Measurements from ENCODE around the gene MRPL43. TPM values are rescaled to one million over a fixed set of nuclear protein-coding genes. Genes with fewer than 3 reads are reported as not detected.
A peak's percentile ranks its signal among the peaks of the same experiment; 100 is the strongest.

The MRPL43 gene
- total and polyA plus RNA-seq, 2 donors (not counting 1 experiment from before 2014, with no cell fraction given), result 61.4 to 62.1 TPM

- Histone ChIP-seq H2AFZ (ENCODE audit: low read length) (no peak overlapping the region), H3K4me1 (ENCODE audit: control insufficient read depth, extremely low read depth, insufficient read depth, low read length) (peaks cover 32% of the 10 kb centered on the region), H3K9me3 (ENCODE audit: control insufficient read depth, insufficient read depth, low read depth, low read length) (no peaks in the 10 kb centered on the region), H3K79me2 (ENCODE audit: control insufficient read depth, insufficient read depth, low read length) (peaks cover 2% of the 10 kb centered on the region), H3K4me2 (ENCODE audit: extremely low read depth, insufficient read depth, low read length) (no peak overlapping the region), H3K27ac (ENCODE audit: insufficient read depth, low read length) (no peak overlapping the region), H3K36me3 (ENCODE audit: control insufficient read depth, insufficient read depth, low read length) (peaks cover 20% of the 10 kb centered on the region), H4K20me1 (ENCODE audit: control insufficient read depth, extremely low read depth, insufficient read depth, low read length) (no peaks in the 10 kb centered on the region), H3K4me3 (replicated peaks in 1 of 4; ENCODE audit: control extremely low read depth in 1 of 4, insufficient read depth in 1 of 4, low read depth in 3 of 4, low read length in 4 of 4) (no peak overlapping the region), H3K27me3 (ENCODE audit: control insufficient read depth, insufficient read depth, low read length) (no peaks in the 10 kb centered on the region), H3K9ac (ENCODE audit: insufficient read depth, low read length) (no peak overlapping the region)
- TF ChIP-seq CTCF (conservative IDR thresholded peaks at IDR 0.05 in 1 of 2, IDR thresholded peaks at IDR 0.05 in 1 of 2; ENCODE audit: low read depth in 1 of 2, low read length in 2 of 2) (no peak), EZH2 (IDR thresholded peaks at IDR 0.05; ENCODE audit: low read length, missing control alignments) (no peak)
- DNase-seq (ENCODE audit: low read depth in 2 of 2), result no peak
Measured at GRCh38 chr10:101010329-101010728, 23.0 kb upstream of the MRPL43 start.

- H3K4me1 ChIP-seq (ENCODE audit: control insufficient read depth, extremely low read depth, insufficient read depth, low read length), result peaks cover 22% of the 10 kb centered on the region
- no peak overlapping the region for H3K4me3 ChIP-seq (replicated peaks in 1 of 4; ENCODE audit: control extremely low read depth in 1 of 4, insufficient read depth in 1 of 4, low read depth in 3 of 4, low read length in 4 of 4)
- no peaks in the 10 kb centered on the region for H3K27me3 ChIP-seq (ENCODE audit: control insufficient read depth, insufficient read depth, low read length)
- no peak overlapping the region for H2AFZ ChIP-seq (ENCODE audit: low read length)
- no peaks in the 10 kb centered on the region for H3K9me3 ChIP-seq (ENCODE audit: control insufficient read depth, insufficient read depth, low read depth, low read length)
- no peak overlapping the region for H3K4me2 ChIP-seq (ENCODE audit: extremely low read depth, insufficient read depth, low read length)
- no peak overlapping the region for H3K27ac ChIP-seq (ENCODE audit: insufficient read depth, low read length)
- no peak overlapping the region for H3K9ac ChIP-seq (ENCODE audit: insufficient read depth, low read length)
- peaks cover 25% of the 10 kb centered on the region for H3K36me3 ChIP-seq (ENCODE audit: control insufficient read depth, insufficient read depth, low read length)
- no peak for TF ChIP-seq CTCF (conservative IDR thresholded peaks at IDR 0.05 in 1 of 2, IDR thresholded peaks at IDR 0.05 in 1 of 2; ENCODE audit: low read depth in 1 of 2, low read length in 2 of 2)
- no peak for TF ChIP-seq EZH2 (IDR thresholded peaks at IDR 0.05; ENCODE audit: low read length, missing control alignments)
- H3K79me2 ChIP-seq (ENCODE audit: control insufficient read depth, insufficient read depth, low read length), result peaks cover 12% of the 10 kb centered on the region
- no peaks in the 10 kb centered on the region for H4K20me1 ChIP-seq (ENCODE audit: control insufficient read depth, extremely low read depth, insufficient read depth, low read length)
- DNase-seq (ENCODE audit: low read depth in 2 of 2), result no peak
Measured at GRCh38 chr10:101008823-101009423, 21.6 kb upstream of the MRPL43 start.

- no peak for DNase-seq (ENCODE audit: low read depth in 2 of 2)
- H3K9ac ChIP-seq (ENCODE audit: insufficient read depth, low read length), result no peak overlapping the region
- no peaks in the 10 kb centered on the region for H4K20me1 ChIP-seq (ENCODE audit: control insufficient read depth, extremely low read depth, insufficient read depth, low read length)
- H3K79me2 ChIP-seq (ENCODE audit: control insufficient read depth, insufficient read depth, low read length), result peaks cover 19% of the 10 kb centered on the region
- H3K27ac ChIP-seq (ENCODE audit: insufficient read depth, low read length), result peak overlapping the region; percentile 24
- peaks cover 17% of the 10 kb centered on the region for H3K4me1 ChIP-seq (ENCODE audit: control insufficient read depth, extremely low read depth, insufficient read depth, low read length)
- H3K9me3 ChIP-seq (ENCODE audit: control insufficient read depth, insufficient read depth, low read depth, low read length), result no peaks in the 10 kb centered on the region
- H3K27me3 ChIP-seq (ENCODE audit: control insufficient read depth, insufficient read depth, low read length), result no peaks in the 10 kb centered on the region
- no peak for TF ChIP-seq EZH2 (IDR thresholded peaks at IDR 0.05; ENCODE audit: low read length, missing control alignments)
- no peak for TF ChIP-seq CTCF (conservative IDR thresholded peaks at IDR 0.05 in 1 of 2, IDR thresholded peaks at IDR 0.05 in 1 of 2; ENCODE audit: low read depth in 1 of 2, low read length in 2 of 2)
- no peak overlapping the region for H3K4me2 ChIP-seq (ENCODE audit: extremely low read depth, insufficient read depth, low read length)
- no peak overlapping the region for H2AFZ ChIP-seq (ENCODE audit: low read length)
- no peak overlapping the region for H3K4me3 ChIP-seq (replicated peaks in 1 of 4; ENCODE audit: control extremely low read depth in 1 of 4, insufficient read depth in 1 of 4, low read depth in 3 of 4, low read length in 4 of 4)
- H3K36me3 ChIP-seq (ENCODE audit: control insufficient read depth, insufficient read depth, low read length), result peaks cover 33% of the 10 kb centered on the region
Measured at GRCh38 chr10:101007915-101008822, 20.9 kb upstream of the MRPL43 start.

All from fibroblast of lung (primary cell).